GM12891 (cell line): ENCODE data around the gene OTULINL.

Experiments
- POLR2A ChIP-seq: IDR thresholded peaks from 2 replicates; pipeline ENCODE4 v1.6.1; 2011; ENCODE audit warnings: low read depth, low read length, control low read depth
- POLR2AphosphoS5 ChIP-seq: IDR thresholded peaks from 2 replicates; pipeline ENCODE4 v1.6.1; 2011; ENCODE audit warnings: low read depth, low read length, control low read depth
- TAF1 ChIP-seq: IDR thresholded peaks from 2 replicates; pipeline ENCODE4 v1.6.1; 2011; ENCODE audit warnings: low read depth, low read length, control low read depth

GRCh38 chr5:14608169-14608568, 26.6 kb downstream of the OTULINL start:
- TF ChIP-seq POLR2AphosphoS5 (no peak), TAF1 (no peak), POLR2A (no peak)
